Panc1 (cell line): ENCODE results near the gene LYPLA2. TPM values are rescaled to one million over a fixed set of nuclear protein-coding genes. Genes with fewer than 3 reads are reported as not detected.

Source experiments
- ATAC-seq: fragments of 200-7000 bp; cut with Tn5 transposase; 2 replicates; pipeline ENCODE4 v1.9.1; 2020; ENCODE audit warnings: mild to moderate bottlenecking, moderate library complexity
- BruUV-seq: library from RNA; stranded (reverse); fragments of 400-500 nt; replicated peaks from 2 replicates; lab custom pipeline; 2021; lab: Mats Ljungman, UMichigan
- CTCF ChIA-PET: fragments of 300-600 bp; sonication (Branson Sonifier 250); formaldehyde crosslinking; loops from one replicate; lab custom pipeline; 2022; ENCODE audit warnings: antibody characterized with exemption; lab: Charles Lee
- POLR2A ChIA-PET: fragments of 300-600 bp; sonication (Branson Sonifier 250); formaldehyde crosslinking; loops from one replicate; lab custom pipeline; 2022; ENCODE audit warnings: antibody characterized with exemption; lab: Charles Lee
- DNase-seq: peaks from one replicate; pipeline ENCODE4 v3.0.0-alpha.2; 2010; ENCODE audit warnings: low read depth, low spot score
- H3K27ac ChIP-seq: 2 replicates; pipeline ENCODE4 v1.5.1; 2011; ENCODE audit warnings: mild to moderate bottlenecking, low read length, inconsistent platforms
- H3K27me3 ChIP-seq: fragments of 200-500 bp; sonication (Bioruptor generic); 2 replicates; pipeline ENCODE4 v1.6.0; 2014; ENCODE audit warnings: low read length, inconsistent platforms; ENCODE audit not compliant: control insufficient read depth, insufficient read depth
- H3K36me3 ChIP-seq: fragments of 200-500 bp; sonication (Bioruptor generic); 2 replicates; pipeline ENCODE4 v1.5.1; 2014; ENCODE audit warnings: inconsistent platforms, mild to moderate bottlenecking, low read length, moderate library complexity; ENCODE audit not compliant: control insufficient read depth, insufficient read depth
- H3K4me1 ChIP-seq: 2 replicates; pipeline ENCODE4 v1.5.1; 2011; ENCODE audit warnings: inconsistent platforms, mild to moderate bottlenecking, low read length, moderate library complexity; ENCODE audit not compliant: control insufficient read depth, insufficient read depth
- H3K4me3 ChIP-seq, 2 experiments: 2 replicates each; pipeline ENCODE4 v1.5.1; 2011 to 2012; ENCODE audit warnings: low read depth in 2 of 2, low read length in 2 of 2, mild to moderate bottlenecking in 2 of 2, inconsistent platforms in 1 of 2, moderate library complexity in 1 of 2
- H3K9me3 ChIP-seq: fragments of 200-500 bp; sonication (Bioruptor generic); 2 replicates; pipeline ENCODE4 v1.5.1; 2014; ENCODE audit warnings: low read depth, mild to moderate bottlenecking, inconsistent platforms, low read length, moderate library complexity; ENCODE audit not compliant: control insufficient read depth, insufficient read depth
- POLR2AphosphoS5 ChIP-seq: IDR thresholded peaks from 2 replicates; pipeline ENCODE4 v1.6.1; 2012; ENCODE audit warnings: mild to moderate bottlenecking, low read depth, low read length, moderate library complexity
- SIN3A ChIP-seq: IDR thresholded peaks from 2 replicates; pipeline ENCODE4 v1.6.1; 2012; ENCODE audit warnings: low read depth, mild to moderate bottlenecking, low read length, moderate library complexity, borderline replicate concordance; ENCODE audit not compliant: insufficient read depth
- TCF7L2 ChIP-seq: IDR thresholded peaks from 2 replicates; pipeline ENCODE4 v1.6.1; 2011; ENCODE audit warnings: mild to moderate bottlenecking, low read depth, low read length, inconsistent platforms
- in situ Hi-C: cut with HindIII; loops from 2 replicates; pipeline ENCODE4 v1.10.0; 2016; ENCODE audit warnings: low sequenced_read_pairs, low pct_unique_long_range_greater_than_20kb
- intact Hi-C: fragments of 100-400 bp; cut with micrococcal nuclease; formaldehyde crosslinking; loops from one replicate; pipeline ENCODE4 v1.10.0; 2022; ENCODE audit not compliant: unreplicated experiment
- total RNA-seq: library from RNA; stranded (reverse); gene quantifications from one replicate; pipeline ENCODE4 v1.2.1, GENCODE V29; 2021; ENCODE audit not compliant: unreplicated experiment
- TF ChIP-seq, protein P1 (sequence below), 2 experiments: IDR thresholded peaks; 2 replicates each; pipeline ENCODE4 v1.6.1; 2011 to 2012; ENCODE audit warnings: low read depth in 2 of 2, control low read depth in 1 of 2, low read length in 1 of 2, mild to moderate bottlenecking in 1 of 2, moderate library complexity in 1 of 2; ENCODE audit not compliant: insufficient read depth in 1 of 2

The LYPLA2 gene
- total RNA-seq, 1 experiment from 2014 or later, result 82.9 TPM

DNA sequence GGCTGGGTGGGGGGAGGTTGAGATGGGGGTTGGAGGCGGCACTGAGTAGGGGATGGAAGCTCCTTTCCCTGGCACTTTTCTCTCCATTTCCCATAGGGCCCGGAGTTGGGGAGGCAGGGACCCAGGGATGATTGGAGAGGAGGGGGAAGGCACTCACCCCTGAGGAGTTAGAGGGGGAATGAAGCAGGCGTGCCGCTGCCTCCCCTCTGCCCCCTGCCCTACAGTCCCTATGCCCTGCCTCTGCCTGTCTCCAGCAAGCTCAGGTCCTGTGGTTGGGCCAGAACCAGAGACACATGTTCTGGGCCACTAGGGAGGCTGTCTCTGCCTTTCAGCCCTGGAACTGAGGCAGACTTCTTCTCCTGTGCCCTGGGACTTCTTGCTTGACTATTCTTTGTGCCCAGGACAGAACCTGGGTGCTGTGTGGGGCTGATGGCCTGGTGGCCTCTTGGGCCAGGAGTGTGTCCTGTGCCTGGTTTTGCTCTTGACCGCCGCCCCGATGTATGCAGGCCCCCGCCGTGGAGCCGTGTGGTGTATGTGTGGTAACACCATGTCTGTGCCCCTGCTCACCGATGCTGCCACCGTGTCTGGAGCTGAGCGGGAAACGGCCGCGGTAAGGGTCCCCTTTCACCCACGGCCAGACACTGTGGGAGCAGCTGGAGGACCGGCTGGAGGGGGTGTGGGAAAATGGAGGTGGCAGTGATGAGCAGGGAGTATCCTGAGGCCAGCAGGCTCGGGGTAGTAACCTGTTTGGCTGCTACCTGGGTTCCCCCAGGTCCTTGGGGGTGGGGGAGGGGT lies 1.4 kb downstream of the LYPLA2 start:
- DNase-seq, result no peak
- H3K27me3 ChIP-seq, result no peaks in the 10 kb centered on the region
- no peaks in the 10 kb centered on the region for H3K9me3 ChIP-seq
- intact Hi-C loops, result no loop called here
- H3K36me3 ChIP-seq, result peaks cover 9% of the 10 kb centered on the region
- TF ChIP-seq SIN3A (no peak; the same call in 1 of the 2 replicates), TCF7L2 (no peak), POLR2AphosphoS5 (no peak)
- TF ChIP-seq, protein P1, sequence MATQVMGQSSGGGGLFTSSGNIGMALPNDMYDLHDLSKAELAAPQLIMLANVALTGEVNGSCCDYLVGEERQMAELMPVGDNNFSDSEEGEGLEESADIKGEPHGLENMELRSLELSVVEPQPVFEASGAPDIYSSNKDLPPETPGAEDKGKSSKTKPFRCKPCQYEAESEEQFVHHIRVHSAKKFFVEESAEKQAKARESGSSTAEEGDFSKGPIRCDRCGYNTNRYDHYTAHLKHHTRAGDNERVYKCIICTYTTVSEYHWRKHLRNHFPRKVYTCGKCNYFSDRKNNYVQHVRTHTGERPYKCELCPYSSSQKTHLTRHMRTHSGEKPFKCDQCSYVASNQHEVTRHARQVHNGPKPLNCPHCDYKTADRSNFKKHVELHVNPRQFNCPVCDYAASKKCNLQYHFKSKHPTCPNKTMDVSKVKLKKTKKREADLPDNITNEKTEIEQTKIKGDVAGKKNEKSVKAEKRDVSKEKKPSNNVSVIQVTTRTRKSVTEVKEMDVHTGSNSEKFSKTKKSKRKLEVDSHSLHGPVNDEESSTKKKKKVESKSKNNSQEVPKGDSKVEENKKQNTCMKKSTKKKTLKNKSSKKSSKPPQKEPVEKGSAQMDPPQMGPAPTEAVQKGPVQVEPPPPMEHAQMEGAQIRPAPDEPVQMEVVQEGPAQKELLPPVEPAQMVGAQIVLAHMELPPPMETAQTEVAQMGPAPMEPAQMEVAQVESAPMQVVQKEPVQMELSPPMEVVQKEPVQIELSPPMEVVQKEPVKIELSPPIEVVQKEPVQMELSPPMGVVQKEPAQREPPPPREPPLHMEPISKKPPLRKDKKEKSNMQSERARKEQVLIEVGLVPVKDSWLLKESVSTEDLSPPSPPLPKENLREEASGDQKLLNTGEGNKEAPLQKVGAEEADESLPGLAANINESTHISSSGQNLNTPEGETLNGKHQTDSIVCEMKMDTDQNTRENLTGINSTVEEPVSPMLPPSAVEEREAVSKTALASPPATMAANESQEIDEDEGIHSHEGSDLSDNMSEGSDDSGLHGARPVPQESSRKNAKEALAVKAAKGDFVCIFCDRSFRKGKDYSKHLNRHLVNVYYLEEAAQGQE (IDR thresholded peaks at IDR 0.05; ENCODE audit: insufficient read depth in 1 of 2, low read depth in 2 of 2, low read length in 1 of 2), result no peak
- POLR2A ChIA-PET, result interaction anchor here (0.6 to 2.1 kb wide), 4 partner anchors 8 to 118 kb away, joined by 4 to 12 read pairs (median 8); partner anchors contain the start of genes GALE and PITHD1
- 0 out of 2 replicates have a peak, but pooled peaks have one; percentile 1 for ATAC-seq
- peaks cover 49% of the 10 kb centered on the region for H3K4me1 ChIP-seq
- CTCF ChIA-PET, result interaction anchor here (1.0 kb wide), 1 partner anchor 124 kb away, joined by 3 read pairs; no protein-coding TSS in a partner anchor
- in situ Hi-C loops, result no loop called here
- peak overlapping the region; percentile 97 to 99 for H3K4me3 ChIP-seq
- BruUV-seq, result no TSS peak
- peak overlapping the region; percentile 54 for H3K27ac ChIP-seq

DNA sequence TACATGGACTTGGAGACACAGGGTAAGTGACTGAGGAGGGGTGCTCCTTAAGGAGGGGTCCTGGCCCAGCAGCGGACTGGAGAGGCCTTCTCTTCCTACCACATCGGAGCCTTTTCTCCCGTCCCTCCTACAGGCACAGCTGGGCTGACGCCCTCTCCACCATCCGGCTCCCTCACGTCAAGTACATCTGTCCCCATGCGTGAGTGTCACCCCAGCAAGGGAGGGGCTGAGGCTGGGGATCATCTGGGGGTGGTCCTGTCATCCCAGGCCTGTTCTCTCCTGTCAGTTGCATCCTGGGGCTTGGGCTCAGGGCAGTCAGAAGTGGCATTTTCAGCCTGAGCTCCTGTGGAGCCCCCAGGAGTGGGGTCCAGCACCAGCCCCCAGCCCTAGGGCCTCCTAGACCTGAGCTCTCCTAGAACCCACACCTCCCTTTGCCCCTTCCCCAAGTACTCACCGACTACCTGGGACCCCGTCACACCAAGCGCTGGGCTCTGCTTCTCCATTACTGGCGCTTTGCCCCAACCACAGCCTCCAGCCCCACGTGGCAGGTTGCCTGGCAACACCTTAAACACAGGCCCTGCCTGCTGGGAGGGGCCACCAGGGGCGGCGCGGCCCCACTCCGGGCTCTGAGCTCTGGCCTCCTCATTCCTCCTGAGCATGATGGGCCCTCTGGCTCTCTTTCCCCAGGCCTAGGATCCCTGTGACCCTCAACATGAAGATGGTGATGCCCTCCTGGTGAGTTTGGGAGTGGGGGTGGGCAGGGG lies 2.3 kb downstream of the LYPLA2 start:
- ChIA-PET CTCF (no interaction called here), POLR2A (interaction anchor here (0.6 to 2.1 kb wide), 3 partner anchors 15 to 122 kb away, joined by 4 to 12 read pairs (median 7); partner anchors contain the start of gene PITHD1)
- peak overlapping the region; percentile 54 for H3K27ac ChIP-seq
- TF ChIP-seq SIN3A, result no peak; the same call in 1 of the 2 replicates
- TF ChIP-seq POLR2AphosphoS5, result peak; percentile 33; the same call in 1 of the 2 replicates
- TF ChIP-seq, protein P1 (IDR thresholded peaks at IDR 0.05; ENCODE audit: insufficient read depth in 1 of 2, low read depth in 2 of 2, low read length in 1 of 2), result no peak
- TF ChIP-seq TCF7L2, result no peak
- BruUV-seq, result no TSS peak
- peaks cover 49% of the 10 kb centered on the region for H3K4me1 ChIP-seq
- peak overlapping the region; percentile 97 to 99 for H3K4me3 ChIP-seq
- no peaks in the 10 kb centered on the region for H3K9me3 ChIP-seq
- H3K36me3 ChIP-seq, result peaks cover 3% of the 10 kb centered on the region; the same call in 1 of the 2 replicates
- intact Hi-C loops, result no loop called here
- no peak for DNase-seq
- in situ Hi-C loops, result no loop called here
- peak; percentile 61 for ATAC-seq
- H3K27me3 ChIP-seq, result no peaks in the 10 kb centered on the region
